Measurements from ENCODE around the gene USP20.

The USP20 gene

DNA sequence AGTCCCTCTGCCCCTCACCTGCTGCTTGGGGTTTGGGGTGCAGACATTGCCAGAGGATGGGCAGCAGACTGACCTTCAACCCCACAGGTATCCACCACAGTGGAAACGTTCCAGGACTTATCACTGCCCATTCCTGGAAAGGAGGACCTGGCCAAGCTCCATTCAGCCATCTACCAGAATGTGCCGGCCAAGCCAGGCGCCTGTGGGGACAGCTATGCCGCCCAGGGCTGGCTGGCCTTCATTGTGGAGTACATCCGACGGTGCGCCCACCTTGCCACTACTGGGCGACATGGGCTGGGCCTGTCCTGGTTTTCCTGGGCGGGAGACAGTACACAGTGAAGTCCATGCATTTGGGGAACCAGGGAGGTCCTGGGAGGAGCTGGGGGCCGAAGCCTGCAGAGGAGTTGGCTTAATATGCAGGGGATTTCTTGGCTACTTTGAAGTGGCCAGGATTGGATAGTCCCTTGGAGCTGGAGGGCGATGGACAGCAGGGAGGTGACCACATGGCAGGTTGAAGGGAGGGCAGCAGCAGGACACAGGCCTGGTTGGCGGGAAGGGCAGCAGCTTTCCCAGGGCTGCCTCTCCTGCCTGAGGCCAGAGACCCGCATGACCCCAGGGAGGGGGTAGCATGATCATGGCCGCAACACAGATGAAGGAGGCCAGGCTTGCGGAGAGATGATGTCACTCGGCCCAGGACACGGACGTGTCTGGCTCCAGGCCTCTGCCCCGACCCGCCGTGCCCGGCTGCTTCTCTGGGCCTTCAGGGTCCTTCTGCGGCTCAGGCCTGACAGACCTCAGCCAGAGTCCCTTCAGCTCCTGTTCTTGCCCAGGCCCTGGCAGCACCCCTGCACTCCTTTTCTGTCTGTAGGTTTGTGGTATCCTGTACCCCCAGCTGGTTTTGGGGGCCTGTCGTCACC is 34.6 kb downstream of the USP20 start:
- DNase-seq: peak in 2 of 10 donors; percentile 68 to 77

DNA sequence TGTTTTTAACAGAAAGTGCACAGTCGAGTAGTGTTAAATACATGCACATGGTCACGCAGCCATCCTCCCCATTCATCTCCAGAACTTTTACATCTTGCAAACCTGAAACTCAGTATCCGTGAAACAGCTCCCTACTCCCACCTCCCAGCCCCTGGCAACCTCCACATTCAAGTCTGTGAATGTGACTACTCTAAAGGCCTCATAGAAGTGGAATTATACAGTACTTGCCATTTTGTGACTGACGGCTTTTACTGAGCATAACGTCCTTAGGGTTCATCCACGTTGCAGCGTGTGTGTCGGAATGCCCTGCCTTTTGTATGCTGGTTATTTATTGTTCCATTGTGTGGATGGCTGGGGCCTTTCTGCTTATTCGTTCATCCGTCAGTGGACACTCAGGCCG is 35.8 kb downstream of the USP20 start:
- intact Hi-C loops (cut with DNase I): no loop called here
- peak in 1 of 10 donors; percentile 17 for DNase-seq

More for the DNA sequence above, 34.6 kb downstream of the USP20 start:
- intact Hi-C loops (cut with DNase I): no loop called here

DNA sequence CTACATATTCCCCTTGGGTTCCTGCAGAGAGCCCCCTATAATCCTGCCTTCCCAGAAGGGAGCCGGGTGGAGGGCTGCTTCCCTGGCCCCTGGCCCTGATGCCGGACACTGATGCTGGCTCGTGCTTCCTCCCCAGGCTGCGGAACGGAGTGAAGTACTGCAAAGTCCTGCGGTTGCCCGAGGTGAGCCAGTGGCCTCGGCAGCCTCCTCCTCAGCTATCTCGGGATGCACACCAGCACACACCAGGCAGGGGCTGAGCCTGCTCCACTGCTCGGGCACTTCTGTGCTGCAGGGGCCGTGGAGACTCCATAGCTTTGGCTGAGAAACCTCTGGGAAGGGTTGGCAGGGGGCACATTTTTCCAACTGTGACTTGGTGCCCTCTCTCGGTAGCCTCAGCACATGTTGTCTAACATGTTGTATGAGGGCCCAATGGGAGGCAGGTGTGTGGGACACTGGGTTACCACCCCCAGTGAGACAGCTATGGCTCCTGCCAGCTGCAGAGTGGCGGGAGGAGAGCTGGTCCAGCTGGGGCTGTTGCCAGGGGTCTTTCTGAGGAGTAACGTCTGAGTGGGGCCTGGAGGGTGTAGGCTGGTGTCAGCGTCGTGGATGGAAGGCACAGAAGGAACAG is 38.4 kb downstream of the USP20 start:
- intact Hi-C loops (cut with DNase I): no loop called here
- DNase-seq: peak in 1 of 10 donors; percentile 54

DNA sequence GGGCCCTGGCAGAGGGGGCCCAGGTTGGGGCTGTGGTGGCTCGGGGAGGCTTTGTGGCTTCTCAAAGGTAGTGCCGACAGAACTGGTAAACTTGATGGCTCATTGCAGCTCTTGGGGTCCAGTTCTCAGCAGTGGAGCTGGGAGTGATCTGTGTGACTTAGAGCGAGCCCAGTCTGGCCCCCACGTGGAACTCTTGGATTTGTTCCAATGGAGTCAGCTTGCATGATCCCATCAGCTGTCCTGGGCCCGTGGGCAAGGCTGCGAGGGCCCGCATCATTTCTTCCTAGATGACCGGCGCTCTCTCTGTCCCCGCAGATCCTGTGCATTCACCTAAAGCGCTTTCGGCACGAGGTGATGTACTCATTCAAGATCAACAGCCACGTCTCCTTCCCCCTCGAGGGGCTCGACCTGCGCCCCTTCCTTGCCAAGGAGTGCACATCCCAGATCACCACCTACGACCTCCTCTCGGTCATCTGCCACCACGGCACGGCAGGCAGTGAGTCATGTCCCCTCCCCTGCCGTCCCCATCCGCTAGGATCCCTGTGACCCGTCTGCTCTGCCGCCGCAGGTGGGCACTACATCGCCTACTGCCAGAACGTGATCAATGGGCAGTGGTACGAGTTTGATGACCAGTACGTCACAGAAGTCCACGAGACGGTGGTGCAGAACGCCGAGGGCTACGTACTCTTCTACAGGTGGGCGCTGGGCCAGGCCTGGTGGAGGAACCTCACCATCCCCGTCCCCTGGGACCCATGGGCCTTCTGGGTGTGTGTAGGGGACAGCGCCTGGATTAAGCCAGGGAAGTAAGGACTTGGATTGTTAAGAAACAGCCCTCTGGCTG is 39.2 kb downstream of the USP20 start:
- peak in 3 of 10 donors; percentile 24 to 73 (median 73) for DNase-seq
- intact Hi-C loops (cut with DNase I): no loop called here

DNA sequence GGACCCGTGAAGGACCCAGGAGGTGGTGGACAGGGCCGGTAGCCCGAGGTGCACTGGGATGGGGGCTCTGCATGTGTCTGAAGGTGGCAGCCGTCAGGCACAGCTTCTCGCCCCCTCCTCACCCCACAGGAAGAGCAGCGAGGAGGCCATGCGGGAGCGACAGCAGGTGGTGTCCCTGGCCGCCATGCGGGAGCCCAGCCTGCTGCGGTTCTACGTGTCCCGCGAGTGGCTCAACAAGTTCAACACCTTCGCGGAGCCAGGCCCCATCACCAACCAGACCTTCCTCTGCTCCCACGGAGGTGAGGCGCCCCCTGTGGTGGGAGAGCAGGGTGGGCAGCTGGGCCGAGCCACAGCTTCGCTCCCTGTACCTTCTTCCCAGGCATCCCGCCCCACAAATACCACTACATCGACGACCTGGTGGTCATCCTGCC is 39.9 kb downstream of the USP20 start:
- intact Hi-C loops (cut with DNase I): no loop called here
- DNase-seq: peak in 3 of 10 donors; percentile 19 to 83 (median 75)

DNA sequence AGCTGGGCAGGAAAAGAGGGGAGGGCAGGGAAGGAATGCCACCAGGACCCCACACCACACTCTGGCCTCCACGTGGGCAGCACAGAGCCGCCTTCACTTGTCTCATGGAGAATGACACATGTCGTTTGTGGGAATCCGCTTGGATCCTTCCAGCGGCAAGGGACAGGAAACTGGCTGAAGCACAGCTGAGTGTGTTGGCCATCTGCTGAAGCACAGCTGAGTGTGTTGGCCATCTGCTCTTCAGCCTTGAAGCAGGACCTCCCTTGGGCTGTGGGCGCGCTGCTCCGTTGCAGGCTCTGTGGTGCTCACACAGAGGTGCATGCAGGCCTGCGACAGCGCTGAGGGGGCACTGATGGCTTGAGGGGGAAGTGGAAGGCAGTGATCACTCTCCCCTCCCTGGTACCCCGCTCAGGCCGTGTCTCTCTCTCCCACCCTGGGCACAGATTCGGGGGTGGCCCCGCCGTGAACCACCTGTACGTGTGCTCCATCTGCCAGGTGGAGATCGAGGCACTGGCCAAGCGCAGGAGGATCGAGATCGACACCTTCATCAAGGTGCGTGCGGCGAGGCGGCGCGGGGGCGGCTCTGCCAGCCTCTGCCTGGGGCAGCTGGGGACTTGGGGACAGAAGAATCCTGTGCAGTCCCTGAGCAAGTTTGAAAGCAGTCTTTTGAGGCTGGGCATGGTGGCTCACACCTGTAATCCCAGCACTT is 40.6 kb downstream of the USP20 start:
- intact Hi-C loops (cut with DNase I): no loop called here
- peak in 3 of 10 donors; percentile 13 to 88 (median 84) for DNase-seq

DNA sequence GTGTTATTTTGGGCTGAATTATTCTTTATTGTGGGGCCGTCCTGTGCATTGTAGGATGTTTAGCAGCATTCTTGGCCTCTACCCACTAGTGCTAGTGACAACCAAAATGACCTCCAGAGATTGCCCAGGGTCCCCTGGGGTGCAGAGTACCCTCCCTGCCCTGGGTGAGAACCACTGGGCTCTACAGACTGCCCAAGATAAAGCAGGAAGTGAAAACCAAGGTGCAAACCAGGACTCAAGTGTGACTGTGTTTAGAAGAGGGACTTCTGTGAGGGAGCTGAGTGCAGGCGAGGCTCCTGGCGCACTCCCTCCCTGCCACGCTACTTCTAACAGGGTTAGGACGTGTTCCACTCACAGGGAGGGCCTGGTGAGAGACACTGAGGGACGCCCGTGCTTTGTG is 41.6 kb downstream of the USP20 start:
- DNase-seq: no peak
- intact Hi-C loops (cut with DNase I): no loop called here

DNA sequence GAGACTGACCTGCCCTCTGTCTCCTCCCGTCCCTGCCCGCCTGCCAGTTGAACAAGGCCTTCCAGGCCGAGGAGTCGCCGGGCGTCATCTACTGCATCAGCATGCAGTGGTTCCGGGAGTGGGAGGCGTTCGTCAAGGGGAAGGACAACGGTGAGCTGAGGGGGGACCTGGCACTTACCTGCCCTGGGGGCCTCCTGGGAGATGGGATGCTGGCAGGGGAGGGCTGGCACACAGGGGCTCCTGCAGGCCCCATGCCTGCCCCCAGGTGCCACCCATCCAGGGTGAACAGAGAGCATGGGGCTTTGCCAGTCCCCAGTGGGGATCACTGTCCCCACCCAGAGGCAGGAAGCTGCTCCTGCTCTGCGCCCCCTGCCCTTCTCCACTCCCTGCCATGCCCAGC is 43.0 kb downstream of the USP20 start:
- intact Hi-C loops (cut with DNase I): no loop called here
- peak in 3 of 10 donors; percentile 13 to 80 (median 71) for DNase-seq

DNA sequence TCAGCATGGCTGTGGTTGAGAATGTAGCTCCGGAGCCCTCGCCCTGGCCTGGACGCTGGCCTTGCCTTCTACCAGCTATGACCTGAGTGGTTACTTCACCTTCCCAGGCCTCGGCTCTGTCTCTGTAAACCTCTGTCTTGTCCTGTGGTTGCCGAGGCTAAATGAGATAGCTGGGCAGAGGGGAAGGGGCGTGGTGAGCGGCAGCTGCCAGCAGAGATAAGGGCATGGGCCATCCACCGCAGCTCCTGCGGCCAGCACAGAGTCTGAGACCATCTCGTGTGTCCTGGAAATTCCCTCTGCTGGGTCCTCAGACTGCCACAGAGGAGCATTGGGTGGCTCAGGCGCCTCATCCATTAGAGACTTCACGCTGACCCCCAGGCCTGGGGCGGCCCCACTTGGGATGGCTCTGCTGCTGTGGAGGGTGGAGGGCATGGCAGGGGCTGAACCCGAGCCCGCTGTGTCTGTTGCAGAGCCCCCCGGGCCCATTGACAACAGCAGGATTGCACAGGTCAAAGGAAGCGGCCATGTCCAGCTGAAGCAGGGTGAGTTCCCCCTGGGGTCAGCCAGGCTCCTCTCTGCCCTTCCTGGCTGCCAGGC is 43.9 kb downstream of the USP20 start:
- intact Hi-C loops (cut with DNase I): no loop called here
- DNase-seq: peak in 2 of 10 donors; percentile 38 to 69

DNA sequence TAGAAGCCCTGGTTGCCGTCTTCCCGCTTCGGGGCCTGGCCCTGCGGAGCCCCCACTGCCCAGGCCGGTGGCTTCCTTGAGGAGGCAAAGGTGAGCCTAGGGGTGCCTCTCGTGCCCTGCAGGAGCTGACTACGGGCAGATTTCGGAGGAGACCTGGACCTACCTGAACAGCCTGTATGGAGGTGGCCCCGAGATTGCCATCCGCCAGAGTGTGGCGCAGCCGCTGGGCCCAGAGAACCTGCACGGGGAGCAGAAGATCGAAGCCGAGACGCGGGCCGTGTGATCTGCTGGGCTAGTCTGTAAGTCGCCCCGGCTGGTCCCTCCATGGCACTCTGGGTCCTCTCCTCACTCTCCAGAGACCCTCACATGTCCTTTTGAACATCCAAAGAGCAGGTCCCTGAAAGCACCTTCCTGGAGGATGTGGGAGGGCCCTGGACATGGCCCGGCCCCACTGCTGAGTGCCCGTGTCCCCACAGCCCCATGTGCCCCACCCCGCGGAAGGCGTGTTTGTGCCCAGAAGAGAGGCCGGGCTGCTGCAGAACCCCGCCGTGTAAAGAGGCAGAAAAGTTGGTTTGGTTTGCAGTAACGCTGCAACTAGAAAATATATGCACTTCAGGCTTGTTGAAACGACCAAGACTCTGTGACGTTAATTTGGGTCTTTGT is 44.9 kb downstream of the USP20 start:
- intact Hi-C loops (cut with DNase I): loop anchor here (10.0 kb wide), 1 partner anchor 225 kb away; no protein-coding TSS in a partner anchor

DNA sequence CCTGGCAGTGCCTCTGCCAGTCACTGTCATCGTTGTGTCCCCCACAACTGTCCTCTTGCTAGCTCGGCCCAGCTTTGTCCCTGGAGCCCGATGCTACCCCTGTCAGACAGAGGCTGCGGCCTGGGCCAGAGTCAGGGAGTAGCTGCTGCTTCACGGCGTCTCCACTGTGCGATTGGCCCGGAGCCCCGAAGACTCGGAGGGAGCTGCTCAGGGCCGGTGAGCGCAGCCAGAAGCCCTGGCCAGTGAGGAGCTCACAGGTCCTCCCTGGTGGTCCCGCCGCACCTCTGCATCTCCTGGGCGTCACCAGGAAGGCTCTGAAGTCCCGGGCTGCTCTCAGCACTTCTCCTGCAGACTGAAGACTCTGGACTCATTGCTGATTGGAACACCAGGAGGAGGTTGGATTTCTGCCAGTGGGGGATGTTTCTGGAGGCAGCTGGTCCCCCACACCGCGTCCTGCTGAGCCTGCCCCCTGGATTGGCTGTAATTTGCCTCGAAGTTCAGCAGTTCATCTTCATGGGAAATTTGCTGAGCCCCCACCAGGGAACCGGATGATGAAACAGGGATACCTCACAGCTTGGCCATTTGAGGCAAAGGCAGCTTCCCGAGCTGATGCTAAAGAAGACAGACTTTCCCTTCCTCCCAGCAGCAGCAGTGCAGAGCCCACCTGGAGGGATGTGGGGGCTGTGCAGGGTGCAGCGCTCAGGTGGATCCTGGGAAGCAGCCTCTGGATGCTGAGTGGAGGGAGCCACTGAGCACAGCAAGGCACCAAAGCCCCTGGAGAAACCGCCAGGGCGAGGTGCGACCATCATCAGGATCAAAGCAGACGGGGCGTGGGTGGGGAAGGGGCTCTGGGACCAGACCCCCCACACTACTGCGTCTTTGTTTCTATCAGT is 45.6 kb downstream of the USP20 start:
- peak in 1 of 10 donors; percentile 78 for DNase-seq
- intact Hi-C loops (cut with DNase I): loop anchor here (10.0 kb wide), 1 partner anchor 224 kb away; no protein-coding TSS in a partner anchor

More for the DNA sequence above, 44.9 kb downstream of the USP20 start:
- DNase-seq: peak in 2 of 10 donors; percentile 71 to 76

DNA sequence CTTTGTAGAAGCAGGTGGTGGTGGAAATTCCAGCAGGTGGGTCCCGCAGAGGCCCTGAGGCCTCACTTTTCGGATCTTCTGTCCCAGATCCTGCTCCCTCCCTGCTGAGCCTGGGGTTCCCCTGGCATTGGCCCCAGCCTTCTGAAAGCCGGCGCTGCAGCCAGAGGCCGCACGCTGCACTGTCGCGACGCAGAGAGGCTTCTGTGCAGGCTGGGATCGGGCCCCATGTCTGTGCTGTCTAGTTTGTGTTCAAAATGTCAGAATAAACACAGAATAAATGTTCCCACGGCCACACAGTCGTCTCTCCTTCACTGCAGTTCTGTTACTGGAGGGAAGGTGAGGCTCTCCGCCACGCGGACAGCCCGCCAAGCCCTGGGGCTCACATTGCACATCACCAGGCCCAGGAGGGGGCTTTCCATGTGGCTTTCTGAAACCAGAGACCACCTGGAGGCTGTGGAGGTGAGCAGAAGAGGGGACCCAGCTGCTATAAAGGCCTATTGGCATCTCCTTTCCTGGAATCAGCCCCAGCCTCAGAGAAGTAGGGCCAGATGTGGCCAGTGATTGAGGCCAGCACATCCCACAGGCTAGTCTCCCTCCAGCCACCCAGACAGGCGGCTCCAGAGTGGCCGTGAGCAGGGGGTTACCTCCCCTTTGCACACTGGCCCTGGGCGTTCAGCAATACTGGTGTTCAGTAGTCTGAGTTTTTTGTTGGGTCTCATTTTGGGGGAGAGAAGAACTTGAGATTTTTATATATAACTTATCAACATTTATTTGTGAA is 46.5 kb downstream of the USP20 start:
- DNase-seq: peak in 2 of 10 donors; percentile 50 to 77
- intact Hi-C loops (cut with DNase I): loop anchor here (10.0 kb wide), 1 partner anchor 223 kb away; no protein-coding TSS in a partner anchor

DNA sequence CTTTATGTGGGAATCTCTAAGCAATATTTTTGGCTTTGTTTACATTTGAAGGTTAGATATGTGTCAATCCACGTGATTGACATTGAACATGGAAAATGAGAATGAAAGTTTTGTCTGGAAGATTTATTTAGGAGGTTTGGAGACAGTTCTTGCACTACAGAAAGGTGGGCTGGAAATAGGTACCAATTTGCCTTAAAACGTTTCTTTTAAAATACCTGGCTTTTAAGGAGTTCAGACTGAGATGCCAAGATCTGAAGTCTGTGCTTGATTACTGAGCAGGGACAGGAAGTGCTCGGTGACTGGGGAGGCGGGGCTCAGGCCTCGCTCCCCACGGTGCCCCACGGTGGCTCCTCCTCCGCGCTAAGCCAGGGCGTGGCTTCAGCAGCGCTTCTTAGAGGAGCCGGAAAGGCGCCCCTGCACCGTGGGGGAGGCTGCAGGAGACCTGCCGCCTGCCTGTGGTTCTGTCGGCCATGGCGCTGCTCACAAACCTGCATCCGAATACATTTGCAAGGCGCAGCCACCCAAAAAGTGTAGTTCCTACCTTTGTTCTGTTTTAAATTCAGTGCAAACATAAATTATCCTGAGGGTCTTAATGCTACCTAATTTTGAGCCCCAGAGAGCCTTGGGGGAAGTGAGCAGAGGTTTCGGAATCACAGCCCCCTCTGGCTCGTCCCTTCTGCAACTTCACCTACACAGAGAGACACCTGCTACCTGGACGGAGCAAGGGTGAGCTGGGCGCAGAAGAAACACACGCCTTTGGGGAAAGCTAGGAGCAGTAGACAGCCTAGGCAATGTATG is 49.2 kb downstream of the USP20 start:
- intact Hi-C loops (cut with DNase I): loop anchor here (2.0 to 10.0 kb wide), 4 partner anchors 47 to 353 kb away; partner anchors contain the start of genes C9orf78, FNBP1 and USP20
- DNase-seq: peak; percentile 63 to 97 (median 78)

DNA sequence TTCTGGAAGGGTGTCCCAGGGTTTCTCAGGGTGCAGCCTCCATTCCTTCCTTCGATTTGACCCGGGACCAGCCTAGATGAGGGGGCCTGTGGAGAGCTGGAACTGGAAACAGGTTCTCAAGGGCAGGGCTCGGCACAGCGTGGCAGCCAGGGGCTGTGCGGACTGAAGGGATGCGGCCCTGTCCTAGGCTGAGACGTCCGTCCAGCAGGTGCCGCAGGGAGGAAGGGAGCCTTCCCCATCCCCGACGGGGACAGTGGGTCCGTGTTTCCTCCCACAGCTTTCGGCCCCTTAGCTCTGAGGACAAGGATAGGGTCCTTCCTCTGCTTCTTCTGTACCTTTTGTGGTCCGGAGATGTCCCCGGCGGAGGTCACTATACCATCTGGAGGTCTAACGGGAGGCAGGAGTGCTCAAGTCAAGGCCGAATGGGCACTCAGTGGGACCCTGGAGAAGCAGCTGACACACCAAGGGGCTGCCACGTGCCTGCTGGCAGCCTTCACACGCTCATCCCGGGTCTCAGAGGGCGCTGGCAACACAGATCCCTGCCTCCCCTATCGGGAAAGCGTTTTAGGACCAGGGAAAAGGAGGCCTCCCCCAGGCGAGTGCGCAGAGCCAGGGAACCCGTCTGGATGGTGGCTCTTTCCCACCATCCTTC is 49.9 kb downstream of the USP20 start:
- peak in 3 of 10 donors; percentile 35 to 89 (median 40) for DNase-seq
- intact Hi-C loops (cut with DNase I): loop anchor here (2.0 to 10.0 kb wide), 4 partner anchors 48 to 352 kb away; partner anchors contain the start of genes C9orf78, FNBP1 and USP20

DNA sequence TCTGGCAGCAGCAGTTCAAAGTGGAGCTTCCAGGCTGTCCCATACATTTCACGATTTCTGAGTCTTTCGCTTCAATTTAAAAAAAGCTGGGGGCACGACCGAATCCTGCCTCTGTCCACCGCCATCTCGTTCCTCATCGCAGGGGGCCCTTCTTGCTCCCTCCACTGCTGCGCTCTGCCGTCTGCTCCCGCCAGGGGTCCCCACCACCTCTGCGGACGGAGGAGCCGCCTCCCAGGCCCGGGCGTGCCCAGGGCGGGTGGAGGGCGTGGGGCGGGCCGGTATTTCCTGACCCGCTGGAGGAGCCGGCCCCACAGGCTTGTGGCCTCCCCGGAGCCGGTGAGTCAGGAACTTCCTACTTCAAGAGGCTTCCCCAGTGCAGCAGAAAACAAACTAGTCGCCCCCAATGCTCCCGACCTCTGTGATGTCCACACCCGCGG is 50.4 kb downstream of the USP20 start:
- intact Hi-C loops (cut with DNase I): loop anchor here (2.0 to 10.0 kb wide), 4 partner anchors 48 to 352 kb away; partner anchors contain the start of genes C9orf78, FNBP1 and USP20
- DNase-seq: peak; percentile 61 to 97 (median 84)

Data from posterior cingulate gyrus (tissue), 11 donors.